Measurements from ENCODE around the gene CENPS. TPM values are rescaled to one million over a fixed set of nuclear protein-coding genes. Genes with fewer than 3 reads are reported as not detected.
A peak's percentile ranks its signal among the peaks of the same experiment; 100 is the strongest.

Gene CENPS
- total and polyA plus RNA-seq, 2 of the 13 experiments (the other 11 are each of a cell fraction or from before 2014, with no cell fraction given): 3.3 to 22.0 TPM

- TF ChIP-seq, protein P1, sequence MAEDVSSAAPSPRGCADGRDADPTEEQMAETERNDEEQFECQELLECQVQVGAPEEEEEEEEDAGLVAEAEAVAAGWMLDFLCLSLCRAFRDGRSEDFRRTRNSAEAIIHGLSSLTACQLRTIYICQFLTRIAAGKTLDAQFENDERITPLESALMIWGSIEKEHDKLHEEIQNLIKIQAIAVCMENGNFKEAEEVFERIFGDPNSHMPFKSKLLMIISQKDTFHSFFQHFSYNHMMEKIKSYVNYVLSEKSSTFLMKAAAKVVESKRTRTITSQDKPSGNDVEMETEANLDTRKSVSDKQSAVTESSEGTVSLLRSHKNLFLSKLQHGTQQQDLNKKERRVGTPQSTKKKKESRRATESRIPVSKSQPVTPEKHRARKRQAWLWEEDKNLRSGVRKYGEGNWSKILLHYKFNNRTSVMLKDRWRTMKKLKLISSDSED (CRISPR knock-in tag; IDR thresholded peaks at IDR 0.05): 0 out of 2 replicates have a peak, but pooled peaks have one; percentile 90
- TF ChIP-seq ZNF256 (CRISPR knock-in tag; conservative IDR thresholded peaks at IDR 0.05) (peak; percentile 25; the same call in 1 of the 2 replicates), RBM22 (optimal IDR thresholded peaks at IDR 0.05; ENCODE audit: low read length) (no peak), SETDB1 (CRISPR knock-in tag; IDR thresholded peaks at IDR 0.05; ENCODE audit: borderline replicate concordance) (no peak), ZNF652 (CRISPR knock-in tag; IDR thresholded peaks at IDR 0.05; ENCODE audit: borderline replicate concordance, low read depth) (no peak), ELF1 (CRISPR knock-in tag; IDR thresholded peaks at IDR 0.05) (peak; percentile 58), ZNF577 (CRISPR knock-in tag; IDR thresholded peaks at IDR 0.05; ENCODE audit: borderline replicate concordance, low read depth) (no peak), SALL1 (CRISPR knock-in tag; IDR thresholded peaks at IDR 0.05) (peak; percentile 94), ZNF543 (CRISPR knock-in tag; IDR thresholded peaks at IDR 0.05) (peak; percentile 91), ZSCAN5A (CRISPR knock-in tag; IDR thresholded peaks at IDR 0.05; ENCODE audit: borderline replicate concordance) (peak; percentile 71; the same call in 1 of the 2 replicates), ZBTB21 (CRISPR knock-in tag; IDR thresholded peaks at IDR 0.05) (no peak), ZNF879 (CRISPR knock-in tag; IDR thresholded peaks at IDR 0.05) (peak; percentile 88), AHR (CRISPR knock-in tag; IDR thresholded peaks at IDR 0.05) (peak; percentile 78), ASH2L (IDR thresholded peaks at IDR 0.05; ENCODE audit: insufficient read length, low read depth, low read length) (peak; percentile 87), ZNF253 (CRISPR knock-in tag; IDR thresholded peaks at IDR 0.05; ENCODE audit: borderline replicate concordance) (peak; percentile 96; the same call in 1 of the 2 replicates), ZNF280B (CRISPR knock-in tag; IDR thresholded peaks at IDR 0.05; ENCODE audit: borderline replicate concordance) (peak; percentile 73; the same call in 1 of the 2 replicates), ARID4A (CRISPR knock-in tag; IDR thresholded peaks at IDR 0.05; ENCODE audit: borderline replicate concordance) (peak; percentile 99), ATF7-NPFF (CRISPR knock-in tag; IDR thresholded peaks at IDR 0.05; ENCODE audit: low read depth) (peak; percentile 99)
- TF ChIP-seq, protein P2, sequence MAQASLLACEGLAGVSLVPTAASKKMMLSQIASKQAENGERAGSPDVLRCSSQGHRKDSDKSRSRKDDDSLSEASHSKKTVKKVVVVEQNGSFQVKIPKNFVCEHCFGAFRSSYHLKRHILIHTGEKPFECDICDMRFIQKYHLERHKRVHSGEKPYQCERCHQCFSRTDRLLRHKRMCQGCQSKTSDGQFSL (CRISPR knock-in tag; IDR thresholded peaks at IDR 0.05): no peak
Observed at GRCh38 chr1:10430216-10431069, at the start of gene CENPS (continued).
